ENCODE measurements around the gene ECHS1.

- TF ChIP-seq, protein P1, sequence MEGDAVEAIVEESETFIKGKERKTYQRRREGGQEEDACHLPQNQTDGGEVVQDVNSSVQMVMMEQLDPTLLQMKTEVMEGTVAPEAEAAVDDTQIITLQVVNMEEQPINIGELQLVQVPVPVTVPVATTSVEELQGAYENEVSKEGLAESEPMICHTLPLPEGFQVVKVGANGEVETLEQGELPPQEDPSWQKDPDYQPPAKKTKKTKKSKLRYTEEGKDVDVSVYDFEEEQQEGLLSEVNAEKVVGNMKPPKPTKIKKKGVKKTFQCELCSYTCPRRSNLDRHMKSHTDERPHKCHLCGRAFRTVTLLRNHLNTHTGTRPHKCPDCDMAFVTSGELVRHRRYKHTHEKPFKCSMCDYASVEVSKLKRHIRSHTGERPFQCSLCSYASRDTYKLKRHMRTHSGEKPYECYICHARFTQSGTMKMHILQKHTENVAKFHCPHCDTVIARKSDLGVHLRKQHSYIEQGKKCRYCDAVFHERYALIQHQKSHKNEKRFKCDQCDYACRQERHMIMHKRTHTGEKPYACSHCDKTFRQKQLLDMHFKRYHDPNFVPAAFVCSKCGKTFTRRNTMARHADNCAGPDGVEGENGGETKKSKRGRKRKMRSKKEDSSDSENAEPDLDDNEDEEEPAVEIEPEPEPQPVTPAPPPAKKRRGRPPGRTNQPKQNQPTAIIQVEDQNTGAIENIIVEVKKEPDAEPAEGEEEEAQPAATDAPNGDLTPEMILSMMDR (IDR thresholded peaks at IDR 0.05; ENCODE audit: low read depth, low read length) = no peak
- TF ChIP-seq POLR2A (IDR thresholded peaks at IDR 0.05; ENCODE audit: extremely low read depth, insufficient read length) = no peak
- TF ChIP-seq, protein P2, sequence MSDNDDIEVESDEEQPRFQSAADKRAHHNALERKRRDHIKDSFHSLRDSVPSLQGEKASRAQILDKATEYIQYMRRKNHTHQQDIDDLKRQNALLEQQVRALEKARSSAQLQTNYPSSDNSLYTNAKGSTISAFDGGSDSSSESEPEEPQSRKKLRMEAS (IDR thresholded peaks at IDR 0.05; ENCODE audit: low read depth, low read length) = no peak
- TF ChIP-seq MYC (IDR thresholded peaks at IDR 0.05; ENCODE audit: low read depth, low read length) = no peak
These were observed 57.3 kb downstream of the ECHS1 start for GRCh38 chr10:133315847-133316246.
